Erythroblast (primary cell): ENCODE results near the gene TMEM108.

Experiments used
- GATA1 ChIP-seq: IDR thresholded peaks from 2 replicates; pipeline ENCODE4 v1.6.1; 2011; ENCODE audit warnings: low read depth, mild to moderate bottlenecking, control low read depth, low read length, moderate library complexity
- POLR2A ChIP-seq: IDR thresholded peaks from 2 replicates; pipeline ENCODE4 v1.6.1; 2011; ENCODE audit warnings: mild to moderate bottlenecking, low read length

GRCh38 chr3:133192967-133193366, 154.8 kb downstream of the TMEM108 start:
- TF ChIP-seq POLR2A, result no peak
- TF ChIP-seq GATA1, result no peak
